GM23338 (cell line): ENCODE results near the gene FLT1. TPM values are rescaled to one million over a fixed set of nuclear protein-coding genes. Genes with fewer than 3 reads are reported as not detected.

Experiments
- ATAC-seq: fragments of 200-7000 bp; cut with Tn5 transposase; 3 replicates; pipeline ENCODE4 v1.9.1; 2020
- DNase-seq: peaks from one replicate; pipeline ENCODE4 v3.0.0-alpha.2; 2015; ENCODE audit warnings: low spot score
- H2AFZ ChIP-seq: fragments of 200-600 bp; sonication (generic); 2 replicates; pipeline ENCODE4 v1.8.0; 2016; ENCODE audit warnings: antibody characterized with exemption, mild to moderate bottlenecking, moderate library complexity
- H3F3A ChIP-seq: fragments of 200-600 bp; sonication (generic); replicated peaks from 2 replicates; pipeline ENCODE4 v1.8.0; 2017; ENCODE audit warnings: antibody characterized with exemption, mixed run types, low read depth
- H3K27ac ChIP-seq: fragments of 200-600 bp; sonication (generic); 2 replicates; pipeline ENCODE4 v1.6.1; 2016; ENCODE audit warnings: low read depth
- H3K27me3 ChIP-seq: fragments of 200-600 bp; sonication (generic); 2 replicates; pipeline ENCODE4 v1.8.0; 2016; ENCODE audit warnings: mild to moderate bottlenecking, mixed run types, moderate library complexity; ENCODE audit not compliant: insufficient read depth
- H3K36me3 ChIP-seq: fragments of 200-600 bp; sonication (generic); 2 replicates; pipeline ENCODE4 v1.8.0; 2016; ENCODE audit warnings: mild to moderate bottlenecking; ENCODE audit not compliant: insufficient read depth
- H3K4me1 ChIP-seq: fragments of 200-600 bp; sonication (generic); 2 replicates; pipeline ENCODE4 v1.8.0; 2016; ENCODE audit warnings: mild to moderate bottlenecking, moderate library complexity; ENCODE audit not compliant: insufficient read depth
- H3K4me2 ChIP-seq: fragments of 200-600 bp; sonication (generic); 2 replicates; pipeline ENCODE4 v1.7.1; 2017; ENCODE audit warnings: mixed run types
- H3K4me3 ChIP-seq: fragments of 200-600 bp; sonication (generic); 2 replicates; pipeline ENCODE4 v1.6.1; 2016; ENCODE audit warnings: mixed run types
- H3K79me2 ChIP-seq: fragments of 200-600 bp; sonication (generic); replicated peaks from 2 replicates; pipeline ENCODE4 v1.8.0; 2017; ENCODE audit warnings: mild to moderate bottlenecking; ENCODE audit not compliant: insufficient read depth
- H3K9me2 ChIP-seq: fragments of 200-600 bp; sonication (generic); 2 replicates; pipeline ENCODE4 v1.8.0; 2017; ENCODE audit not compliant: insufficient read depth
- H4K20me1 ChIP-seq: fragments of 200-600 bp; sonication (generic); replicated peaks from 2 replicates; pipeline ENCODE4 v1.8.0; 2017; ENCODE audit warnings: mild to moderate bottlenecking; ENCODE audit not compliant: insufficient read depth
- H3K27ac Mint-ChIP-seq: 2 replicates; pipeline ENCODE4 v1.8.0; 2020; ENCODE audit warnings: inconsistent platforms, mild to moderate bottlenecking, moderate library complexity, mixed read lengths
- H3K27me3 Mint-ChIP-seq: 3 replicates; pipeline ENCODE4 v1.8.0; 2022; ENCODE audit warnings: low read depth, mild to moderate bottlenecking, moderate library complexity, mixed read lengths, inconsistent platforms; ENCODE audit not compliant: insufficient read depth, poor library complexity
- H3K36me3 Mint-ChIP-seq: 3 replicates; pipeline ENCODE4 v1.8.0; 2021; ENCODE audit warnings: low read depth, mild to moderate bottlenecking, inconsistent platforms, moderate library complexity, mixed read lengths
- H3K4me1 Mint-ChIP-seq: 3 replicates; pipeline ENCODE4 v1.8.0; 2020; ENCODE audit warnings: mild to moderate bottlenecking, inconsistent platforms, mixed read lengths
- H3K4me3 Mint-ChIP-seq: 3 replicates; pipeline ENCODE4 v1.8.0; 2021; ENCODE audit warnings: moderate library complexity, mild to moderate bottlenecking, inconsistent platforms, mixed read lengths
- H3K9me3 Mint-ChIP-seq: 3 replicates; pipeline ENCODE4 v1.8.0; 2020; ENCODE audit warnings: moderate library complexity, mild to moderate bottlenecking, inconsistent platforms, mixed read lengths
- CREB1 ChIP-seq: fragments of 250-450 bp; sonication (Bioruptor Pico); IDR thresholded peaks from 2 replicates; pipeline ENCODE4 v1.5.0; 2020; ENCODE audit warnings: low read depth, mild to moderate bottlenecking, moderate library complexity
- EZH2 ChIP-seq: fragments of 200-600 bp; sonication (generic); IDR thresholded peaks from one replicate; pipeline ENCODE4 v1.8.0; 2017; ENCODE audit warnings: antibody characterized with exemption, mild to moderate bottlenecking, low read depth; ENCODE audit not compliant: unreplicated experiment
- EZH2phosphoT487 ChIP-seq: fragments of 200-600 bp; sonication (generic); IDR thresholded peaks from one replicate; pipeline ENCODE4 v1.8.1; 2018; ENCODE audit warnings: antibody characterized with exemption; ENCODE audit not compliant: unreplicated experiment
- JUNB ChIP-seq: IDR thresholded peaks from one replicate; pipeline ENCODE4 v1.6.1; 2016; ENCODE audit warnings: antibody characterized with exemption; ENCODE audit not compliant: unreplicated experiment
- NANOG ChIP-seq: IDR thresholded peaks from 2 replicates; pipeline ENCODE4 v1.6.1; 2016; ENCODE audit warnings: antibody characterized with exemption, borderline replicate concordance
- POLR2AphosphoS5 ChIP-seq: IDR thresholded peaks from 2 replicates; pipeline ENCODE4 v1.6.1; 2016; ENCODE audit warnings: antibody characterized with exemption, low read depth
- REST ChIP-seq: IDR thresholded peaks from one replicate; pipeline ENCODE4 v1.6.1; 2018; ENCODE audit warnings: antibody characterized with exemption; ENCODE audit not compliant: unreplicated experiment
- STAT1 ChIP-seq: IDR thresholded peaks from one replicate; pipeline ENCODE4 v1.6.1; 2016; ENCODE audit warnings: antibody characterized with exemption; ENCODE audit not compliant: unreplicated experiment
- ZNF114 ChIP-seq: fragments of 250-450 bp; sonication (Bioruptor Pico); IDR thresholded peaks from 2 replicates; pipeline ENCODE4 v1.5.0; 2020; ENCODE audit warnings: mild to moderate bottlenecking, moderate library complexity
- ZNF331 ChIP-seq: fragments of 250-450 bp; sonication (Bioruptor Pico); IDR thresholded peaks from 2 replicates; pipeline ENCODE4 v1.5.0; 2020; ENCODE audit warnings: low read depth, mild to moderate bottlenecking, moderate library complexity
- ZNF462 ChIP-seq: fragments of 250-450 bp; sonication (Bioruptor Pico); IDR thresholded peaks from 2 replicates; pipeline ENCODE4 v1.5.0; 2020; ENCODE audit warnings: mild to moderate bottlenecking, moderate library complexity
- polyA plus RNA-seq: library from polyadenylated mRNA; unstranded; fragments of >200 nt; fragmentation: Nextera tagmentation; extraction: Ambion mirVana; gene quantifications from 2 replicates; pipeline ENCODE4 v1.2.1, GENCODE V29; 2016
- total RNA-seq: library from RNA; depleted of rRNA; stranded (reverse); fragments of >200 nt; shearing (Covaris generic); gene quantifications from 2 replicates; pipeline ENCODE4 v1.2.3, GENCODE V29; 2014
- TF ChIP-seq, protein P1 (sequence below): IDR thresholded peaks from 2 replicates; pipeline ENCODE4 v1.6.1; 2016; ENCODE audit warnings: antibody characterized with exemption
- TF ChIP-seq, protein P2 (sequence below), 2 experiments: fragments of 200-600 bp in 1 of 2; sonication (generic) in 1 of 2; conservative IDR thresholded peaks; 2 replicates each; pipeline versions ENCODE4 v1.5.1 to v1.6.1; 2016 to 2017; ENCODE audit warnings: antibody characterized with exemption in 2 of 2, low read depth in 2 of 2, mild to moderate bottlenecking in 2 of 2, moderate library complexity in 1 of 2

FLT1 gene
- total and polyA plus RNA-seq, 2 experiments from 2014 or later = 26.8 to 116 TPM

- TF ChIP-seq JUNB (no peak), ZNF462 (CRISPR knock-in tag) (no peak), POLR2AphosphoS5 (no peak), NANOG (no peak), STAT1 (no peak), ZNF114 (no peak), CREB1 (CRISPR knock-in tag) (no peak), EZH2 (no peak), EZH2phosphoT487 (no peak), ZNF331 (CRISPR knock-in tag) (no peak), REST (no peak)
- TF ChIP-seq, protein P1, sequence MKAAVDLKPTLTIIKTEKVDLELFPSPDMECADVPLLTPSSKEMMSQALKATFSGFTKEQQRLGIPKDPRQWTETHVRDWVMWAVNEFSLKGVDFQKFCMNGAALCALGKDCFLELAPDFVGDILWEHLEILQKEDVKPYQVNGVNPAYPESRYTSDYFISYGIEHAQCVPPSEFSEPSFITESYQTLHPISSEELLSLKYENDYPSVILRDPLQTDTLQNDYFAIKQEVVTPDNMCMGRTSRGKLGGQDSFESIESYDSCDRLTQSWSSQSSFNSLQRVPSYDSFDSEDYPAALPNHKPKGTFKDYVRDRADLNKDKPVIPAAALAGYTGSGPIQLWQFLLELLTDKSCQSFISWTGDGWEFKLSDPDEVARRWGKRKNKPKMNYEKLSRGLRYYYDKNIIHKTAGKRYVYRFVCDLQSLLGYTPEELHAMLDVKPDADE = no peak
- TF ChIP-seq, protein P2, sequence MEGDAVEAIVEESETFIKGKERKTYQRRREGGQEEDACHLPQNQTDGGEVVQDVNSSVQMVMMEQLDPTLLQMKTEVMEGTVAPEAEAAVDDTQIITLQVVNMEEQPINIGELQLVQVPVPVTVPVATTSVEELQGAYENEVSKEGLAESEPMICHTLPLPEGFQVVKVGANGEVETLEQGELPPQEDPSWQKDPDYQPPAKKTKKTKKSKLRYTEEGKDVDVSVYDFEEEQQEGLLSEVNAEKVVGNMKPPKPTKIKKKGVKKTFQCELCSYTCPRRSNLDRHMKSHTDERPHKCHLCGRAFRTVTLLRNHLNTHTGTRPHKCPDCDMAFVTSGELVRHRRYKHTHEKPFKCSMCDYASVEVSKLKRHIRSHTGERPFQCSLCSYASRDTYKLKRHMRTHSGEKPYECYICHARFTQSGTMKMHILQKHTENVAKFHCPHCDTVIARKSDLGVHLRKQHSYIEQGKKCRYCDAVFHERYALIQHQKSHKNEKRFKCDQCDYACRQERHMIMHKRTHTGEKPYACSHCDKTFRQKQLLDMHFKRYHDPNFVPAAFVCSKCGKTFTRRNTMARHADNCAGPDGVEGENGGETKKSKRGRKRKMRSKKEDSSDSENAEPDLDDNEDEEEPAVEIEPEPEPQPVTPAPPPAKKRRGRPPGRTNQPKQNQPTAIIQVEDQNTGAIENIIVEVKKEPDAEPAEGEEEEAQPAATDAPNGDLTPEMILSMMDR (conservative IDR thresholded peaks at IDR 0.05; ENCODE audit: low read depth in 2 of 2) = no peak
- Histone ChIP-seq H3F3A (no peaks in the 10 kb centered on the region), H2AFZ (no peak overlapping the region), H3K4me1 (peaks cover 35% of the 10 kb centered on the region), H3K36me3 (no peaks in the 10 kb centered on the region), H3K27ac (0 out of 2 replicates have a peak overlapping the region, but pooled peaks have one; percentile 7), H3K4me2 (no peak overlapping the region), H3K27me3 (no peaks in the 10 kb centered on the region), H4K20me1 (peaks cover 33% of the 10 kb centered on the region), H3K79me2 (peaks cover 99% of the 10 kb centered on the region), H3K9me2 (no peaks in the 10 kb centered on the region), H3K4me3 (no peak overlapping the region)
- ATAC-seq (no peak), DNase-seq (no peak)
- no peak overlapping the region for H3K4me3 Mint-ChIP-seq
- no peak overlapping the region for H3K27ac Mint-ChIP-seq
- peaks cover 61% of the 10 kb centered on the region for H3K4me1 Mint-ChIP-seq
- no peaks in the 10 kb centered on the region for H3K27me3 Mint-ChIP-seq
- H3K9me3 Mint-ChIP-seq = peaks cover 10% of the 10 kb centered on the region; the same call in 2 of the 3 replicates
- peaks cover 39% of the 10 kb centered on the region for H3K36me3 Mint-ChIP-seq
These were observed 17.3 kb downstream of the FLT1 start for GRCh38 chr13:28477709-28477973.
